Suprapubic skin (tissue), 4 donors: ENCODE measurements around the gene VAV1. TPM values are rescaled to one million over a fixed set of nuclear protein-coding genes. Genes with fewer than 3 reads are reported as not detected.

Experiments
- DNase-seq, 2 donors: peaks; one replicate each; pipeline ENCODE4 v3.0.0-alpha.2; 2019; ENCODE audit warnings: low spot score in 2 of 2
- H3K27ac ChIP-seq: fragments of 200-600 bp; sonication (generic); one replicate; pipeline ENCODE4 v1.5.1; 2019
- H3K27me3 ChIP-seq: fragments of 200-600 bp; sonication (generic); one replicate; pipeline ENCODE4 v1.5.1; 2019
- H3K36me3 ChIP-seq: fragments of 200-600 bp; sonication (generic); one replicate; pipeline ENCODE4 v1.5.1; 2019
- H3K4me1 ChIP-seq: fragments of 200-600 bp; sonication (generic); one replicate; pipeline ENCODE4 v1.5.1; 2019
- H3K4me3 ChIP-seq: fragments of 200-600 bp; sonication (generic); one replicate; pipeline ENCODE4 v1.5.1; 2019; ENCODE audit warnings: mild to moderate bottlenecking
- H3K9me3 ChIP-seq: fragments of 200-600 bp; sonication (generic); one replicate; pipeline ENCODE4 v1.5.1; 2019
- EP300 ChIP-seq: sonication (generic); formaldehyde crosslinking; IDR thresholded peaks from one replicate; pipeline ENCODE4 v1.6.1; 2017; ENCODE audit warnings: antibody characterized with exemption
- POLR2A ChIP-seq, 2 donors: fragments of 450-650 bp; IDR thresholded peaks; one replicate each; pipeline ENCODE4 v1.6.1; 2017; ENCODE audit warnings: antibody characterized with exemption in 2 of 2, mild to moderate bottlenecking in 2 of 2, moderate library complexity in 2 of 2
- POLR2AphosphoS5 ChIP-seq, 3 donors: sonication (generic); formaldehyde crosslinking; IDR thresholded peaks; one replicate each; pipeline ENCODE4 v1.6.1; 2017; ENCODE audit warnings: antibody characterized with exemption in 3 of 3
- WGBS: methylation state at CpG from one replicate; pipeline ENCODE4 v1.1.5; 2018; 5-methylcytosine and 5-hydroxymethylcytosine counted together
- total RNA-seq, 4 donors: library from RNA; depleted of rRNA; stranded (reverse); fragments of >200 nt; gene quantifications; one replicate each; pipeline ENCODE4 v1.1.0, GENCODE V29; 2016
- TF ChIP-seq, protein P1 (sequence below), 2 donors: fragments of 200-600 bp in 1 of 2; fragments of 450-650 bp in 1 of 2; sonication (generic) in 1 of 2; IDR thresholded peaks; one replicate each; pipeline ENCODE4 v1.5.1; 2016 to 2019; ENCODE audit warnings: antibody characterized with exemption in 2 of 2, mild to moderate bottlenecking in 1 of 2, moderate library complexity in 1 of 2

The VAV1 gene
- total RNA-seq, 4 donors from 2014 or later: 1.1 to 3.1 (median 1.2) TPM

DNA sequence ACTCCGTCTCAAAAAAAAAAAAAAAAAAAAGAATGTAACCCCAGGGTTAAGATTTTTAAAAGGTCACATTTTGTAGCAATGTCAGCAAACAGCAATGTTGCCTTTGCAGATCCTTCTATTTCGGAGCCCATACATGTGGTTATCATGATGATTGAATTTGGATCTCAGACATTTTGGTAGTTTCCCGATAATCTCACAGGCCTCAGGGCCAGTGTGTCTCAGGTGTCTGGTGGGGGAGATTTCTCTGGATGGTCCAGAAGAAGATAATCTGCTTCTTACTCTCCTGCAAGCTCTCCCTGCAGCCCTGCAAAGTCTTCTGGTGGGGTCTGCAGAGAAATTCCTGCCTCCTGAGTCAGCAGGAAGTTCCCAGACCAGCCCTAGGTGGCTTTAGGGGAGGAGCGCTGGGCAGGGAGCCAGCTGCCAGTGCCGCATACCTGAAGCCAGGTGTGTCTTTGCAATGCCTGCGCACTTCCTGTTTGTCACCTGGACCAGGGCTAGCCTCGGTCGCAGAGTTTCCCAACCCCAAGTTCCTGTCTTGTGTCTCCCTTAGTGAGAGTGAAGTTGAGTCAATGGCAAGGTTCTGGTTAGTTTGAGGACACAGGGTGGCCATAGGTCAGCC lies 6.7 kb upstream of the VAV1 start:
- Histone ChIP-seq H3K27me3 (no peaks in the 10 kb centered on the region), H3K4me3 (peak overlapping the region; percentile 45), H3K36me3 (peaks cover 7% of the 10 kb centered on the region), H3K9me3 (no peaks in the 10 kb centered on the region), H3K4me1 (peaks cover 30% of the 10 kb centered on the region), H3K27ac (peak overlapping the region; percentile 82)
- 19% methylated on average over 8 of the region's 8 CpGs for WGBS
- peak; percentile 80 to 88 for DNase-seq
- TF ChIP-seq POLR2AphosphoS5 (IDR thresholded peaks at IDR 0.05): peak in 1 of 3 donors; percentile 45
- TF ChIP-seq POLR2A (IDR thresholded peaks at IDR 0.05): no peak

DNA sequence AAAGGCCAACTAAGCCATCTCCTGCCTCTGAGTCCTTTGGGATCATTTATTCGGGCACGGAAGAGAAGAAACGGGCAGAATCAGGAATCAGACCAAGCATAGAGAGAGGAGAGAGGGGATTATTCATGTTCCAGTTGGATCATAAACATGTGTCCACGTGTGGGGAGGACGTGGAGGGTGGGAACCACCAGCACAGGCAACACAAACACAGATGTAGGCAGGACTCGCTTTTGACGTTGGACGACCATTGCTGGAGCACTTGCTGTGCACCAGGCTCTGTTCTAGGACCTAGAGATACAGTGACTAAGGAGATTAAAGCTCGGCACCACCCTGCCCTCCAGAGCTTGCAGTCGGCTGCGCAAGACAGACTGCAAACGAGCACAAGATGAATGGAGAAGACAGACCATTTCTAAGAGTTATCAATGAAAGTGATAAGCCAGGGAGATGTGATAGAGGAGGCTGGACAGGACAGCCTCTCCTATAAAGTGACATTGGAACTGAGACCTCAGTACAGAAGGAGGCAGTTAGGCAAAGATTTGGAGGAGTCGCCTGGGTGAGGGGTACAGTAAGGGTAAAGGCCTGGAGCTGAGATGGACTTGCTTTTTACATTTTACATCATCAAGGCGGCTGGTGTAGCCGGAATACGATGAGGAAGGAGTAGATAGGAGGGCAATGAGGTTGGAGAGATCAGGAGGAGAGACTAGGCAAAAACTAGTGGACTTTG lies 6.0 kb upstream of the VAV1 start:
- 21% methylated on average over 16 of the region's 16 CpGs for WGBS
- no peak for TF ChIP-seq POLR2A (IDR thresholded peaks at IDR 0.05)

DNA sequence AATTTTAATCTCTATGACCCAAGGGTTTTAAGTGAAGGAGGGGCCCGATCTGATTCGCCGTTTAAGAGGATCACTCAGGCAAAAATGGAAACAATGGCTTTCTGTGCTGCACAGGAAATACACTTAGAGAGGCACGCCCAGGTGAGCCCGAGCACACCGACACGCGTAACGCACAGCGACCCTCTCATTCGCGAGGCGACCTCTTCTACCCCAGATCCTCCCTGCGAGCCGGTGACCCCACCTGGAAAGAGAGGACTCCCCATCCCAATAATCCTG lies 5.5 kb upstream of the VAV1 start:
- WGBS: under 1% methylated on average over 15 of the region's 15 CpGs
- Histone ChIP-seq H3K27me3 (no peaks in the 10 kb centered on the region), H3K27ac (peak overlapping the region; percentile 82), H3K4me3 (peak overlapping the region; percentile 45), H3K4me1 (peaks cover 30% of the 10 kb centered on the region), H3K9me3 (no peaks in the 10 kb centered on the region), H3K36me3 (no peaks in the 10 kb centered on the region)
- DNase-seq: no peak
- TF ChIP-seq, protein P1, sequence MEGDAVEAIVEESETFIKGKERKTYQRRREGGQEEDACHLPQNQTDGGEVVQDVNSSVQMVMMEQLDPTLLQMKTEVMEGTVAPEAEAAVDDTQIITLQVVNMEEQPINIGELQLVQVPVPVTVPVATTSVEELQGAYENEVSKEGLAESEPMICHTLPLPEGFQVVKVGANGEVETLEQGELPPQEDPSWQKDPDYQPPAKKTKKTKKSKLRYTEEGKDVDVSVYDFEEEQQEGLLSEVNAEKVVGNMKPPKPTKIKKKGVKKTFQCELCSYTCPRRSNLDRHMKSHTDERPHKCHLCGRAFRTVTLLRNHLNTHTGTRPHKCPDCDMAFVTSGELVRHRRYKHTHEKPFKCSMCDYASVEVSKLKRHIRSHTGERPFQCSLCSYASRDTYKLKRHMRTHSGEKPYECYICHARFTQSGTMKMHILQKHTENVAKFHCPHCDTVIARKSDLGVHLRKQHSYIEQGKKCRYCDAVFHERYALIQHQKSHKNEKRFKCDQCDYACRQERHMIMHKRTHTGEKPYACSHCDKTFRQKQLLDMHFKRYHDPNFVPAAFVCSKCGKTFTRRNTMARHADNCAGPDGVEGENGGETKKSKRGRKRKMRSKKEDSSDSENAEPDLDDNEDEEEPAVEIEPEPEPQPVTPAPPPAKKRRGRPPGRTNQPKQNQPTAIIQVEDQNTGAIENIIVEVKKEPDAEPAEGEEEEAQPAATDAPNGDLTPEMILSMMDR (IDR thresholded peaks at IDR 0.05): no peak
- peak in 1 of 2 donors; percentile 14 for TF ChIP-seq POLR2A (IDR thresholded peaks at IDR 0.05)

More for the DNA sequence above, 6.0 kb upstream of the VAV1 start:
- Histone ChIP-seq H3K4me1 (peaks cover 30% of the 10 kb centered on the region), H3K4me3 (peak overlapping the region; percentile 45), H3K36me3 (peaks cover 2% of the 10 kb centered on the region), H3K27ac (peak overlapping the region; percentile 82), H3K27me3 (no peaks in the 10 kb centered on the region), H3K9me3 (no peaks in the 10 kb centered on the region)
- no peak for DNase-seq

DNA sequence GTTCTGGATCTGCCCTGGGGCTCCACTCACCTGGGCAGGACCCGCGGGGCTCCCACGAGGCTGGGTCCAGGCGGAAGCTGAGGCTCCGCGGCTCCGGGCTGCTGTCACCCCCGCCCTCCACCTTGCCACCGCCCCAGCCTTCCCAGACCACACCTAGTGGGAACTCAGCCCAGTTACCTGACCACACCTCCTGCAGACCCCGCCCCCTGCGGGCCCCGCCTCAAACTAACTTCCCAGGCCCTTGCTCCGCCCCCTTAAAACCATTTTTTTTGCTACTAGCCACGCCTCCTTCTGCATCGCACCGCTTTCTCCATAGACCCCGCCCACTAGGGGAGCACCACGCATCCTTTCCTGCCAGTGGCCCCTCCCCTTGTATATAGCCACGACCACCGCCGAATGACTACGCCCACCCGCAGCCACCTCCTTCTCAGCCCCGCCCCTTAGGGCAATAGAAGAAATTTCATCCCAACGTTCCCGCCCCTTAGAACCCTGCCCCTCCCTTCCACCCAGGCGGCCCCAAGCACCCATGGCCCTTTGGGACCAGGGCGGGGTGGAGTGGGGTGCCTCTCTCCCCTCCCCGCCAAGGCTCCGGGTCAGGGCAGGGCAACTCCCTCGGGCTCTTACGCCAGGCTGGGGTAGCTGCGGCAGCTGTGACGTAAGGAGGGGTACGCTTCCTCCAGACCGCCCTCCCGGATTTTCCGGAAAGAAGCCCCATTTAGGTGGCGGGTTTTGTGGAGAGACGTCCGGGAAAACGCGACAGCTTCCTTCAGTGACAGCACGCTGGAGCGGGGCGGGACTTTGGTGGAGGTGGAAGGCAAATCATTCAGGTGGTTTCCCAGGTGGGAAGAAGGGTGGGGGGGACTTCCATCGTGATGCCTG lies 4.9 kb upstream of the VAV1 start, which contains the start of gene SH2D3A:
SH2D3A (minus strand) TSS at position 79 of the 879 bp plus-strand sequence. CDS start 3,687 bp downstream, outside the sequence.
- Histone ChIP-seq H3K36me3 (no peaks in the 10 kb centered on the region), H3K4me1 (peaks cover 30% of the 10 kb centered on the region), H3K27ac (peak within 1 kb of the TSS; percentile 82), H3K4me3 (peak within 1 kb of the TSS; percentile 45), H3K9me3 (no peaks in the 10 kb centered on the region), H3K27me3 (no peaks in the 10 kb centered on the region)
- 3% methylated on average over 35 of the region's 47 CpGs for WGBS
- no peak for TF ChIP-seq POLR2AphosphoS5 (IDR thresholded peaks at IDR 0.05)
- TF ChIP-seq, protein P1 (IDR thresholded peaks at IDR 0.05): no peak
- no peak for TF ChIP-seq EP300
- TF ChIP-seq POLR2A (IDR thresholded peaks at IDR 0.05): no peak
- peak; percentile 91 to 92 for DNase-seq

DNA sequence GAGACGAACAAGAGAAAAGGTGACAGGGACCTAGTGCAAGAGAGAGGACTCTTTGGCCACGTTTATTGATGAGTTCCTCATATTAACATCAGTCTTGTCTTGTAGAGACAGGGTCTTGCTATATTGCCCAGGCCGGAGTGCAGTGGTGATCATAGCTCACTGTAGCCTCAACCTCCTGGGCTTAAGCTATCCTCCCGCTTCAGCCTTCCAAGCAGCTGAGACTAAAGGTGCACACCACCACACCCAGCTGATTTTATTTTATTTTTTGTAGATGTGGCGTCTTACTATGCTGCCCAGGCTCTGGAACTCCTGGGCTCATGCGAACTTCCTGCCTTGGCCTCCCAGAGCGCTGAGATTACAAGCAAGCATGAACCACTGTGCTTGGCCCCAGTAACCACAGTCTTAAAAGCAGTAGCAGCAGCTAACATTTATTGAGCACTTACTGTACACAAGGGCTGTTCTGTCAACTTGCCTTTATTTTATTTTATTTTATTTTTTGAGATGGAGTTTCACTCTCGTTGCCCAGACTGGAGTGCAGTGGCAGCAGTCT lies 4.2 kb upstream of the VAV1 start:
- DNase-seq: no peak
- Histone ChIP-seq H3K27ac (no peak overlapping the region), H3K36me3 (no peaks in the 10 kb centered on the region), H3K9me3 (no peaks in the 10 kb centered on the region), H3K27me3 (no peaks in the 10 kb centered on the region), H3K4me3 (peak overlapping the region; percentile 45), H3K4me1 (peaks cover 30% of the 10 kb centered on the region)
- WGBS: 66% methylated on average over 8 of the region's 8 CpGs
- no peak for TF ChIP-seq POLR2AphosphoS5 (IDR thresholded peaks at IDR 0.05)
- TF ChIP-seq, protein P1 (IDR thresholded peaks at IDR 0.05): no peak
- no peak for TF ChIP-seq EP300
- no peak for TF ChIP-seq POLR2A (IDR thresholded peaks at IDR 0.05)
